Mucosa of descending colon (tissue), 3 donors: ENCODE results near the gene ENGASE. TPM values are rescaled to one million over a fixed set of nuclear protein-coding genes. Genes with fewer than 3 reads are reported as not detected.

Experiments
- ATAC-seq: fragments of 200-7000 bp; cut with Tn5 transposase; one replicate; pipeline ENCODE4 v1.9.1; 2020; ENCODE audit warnings: mild to moderate bottlenecking, moderate library complexity
- DNase-seq, 3 donors: peaks; one replicate each; pipeline ENCODE4 v3.0.0-alpha.2; 2020
- H3K36me3 ChIP-seq: fragments of 200-600 bp; one replicate; pipeline ENCODE4 v1.8.0; 2021; ENCODE audit warnings: low read depth, mild to moderate bottlenecking
- H3K4me1 ChIP-seq: fragments of 200-600 bp; one replicate; pipeline ENCODE4 v1.8.0; 2021; ENCODE audit warnings: low read depth, mild to moderate bottlenecking
- H3K4me3 ChIP-seq: fragments of 200-600 bp; one replicate; pipeline ENCODE4 v1.8.0; 2021; ENCODE audit warnings: mild to moderate bottlenecking
- H3K9me3 ChIP-seq: fragments of 200-600 bp; one replicate; pipeline ENCODE4 v1.8.0; 2021; ENCODE audit warnings: mild to moderate bottlenecking
- CTCF ChIP-seq: fragments of 200-600 bp; IDR thresholded peaks from one replicate; pipeline ENCODE4 v1.8.0; 2022; ENCODE audit warnings: antibody characterized with exemption, mild to moderate bottlenecking
- intact Hi-C, 2 donors: fragments of 100-400 bp; cut with DNase I in 1 of 2; cut with micrococcal nuclease in 1 of 2; formaldehyde crosslinking; loops; one replicate each; pipeline versions ENCODE4 v1.11.0 to v1.11.1; 2022; cut with DNase I, micrococcal nuclease
- total RNA-seq, 3 donors: library from RNA; stranded (reverse); fragmentation: NEBNext Ultra II Directional in 2 of 3; extraction: Animal tissue kit (Norgen Biotek cat#: 25700) in 2 of 3; gene quantifications; one replicate each; pipeline versions ENCODE4 v1.2.1 to v1.2.4, GENCODE V29; 2021 to 2023
- donor health status: DM: no; HTN: no; CAD: no; lungs with moderate emphysema.
- donor health status: DM: no; HTN: no; CAD: no.
- donor health status: DM: no; HTN: yes; CAD: no.

Gene ENGASE
- total RNA-seq, 3 donors from 2014 or later, result 89.6 to 160 (median 97.4) TPM

GRCh38 chr17:79120259-79120658, 45.6 kb downstream of the ENGASE start:
- H3K36me3 ChIP-seq, result no peaks in the 10 kb centered on the region
- no peak for TF ChIP-seq CTCF
- ATAC-seq (no peak), DNase-seq (no peak)
- intact Hi-C loops, result no loop called here
- H3K9me3 ChIP-seq, result no peaks in the 10 kb centered on the region
- peaks cover 4% of the 10 kb centered on the region for H3K4me1 ChIP-seq
- H3K4me3 ChIP-seq, result no peak overlapping the region

- Histone ChIP-seq H3K36me3 (no peaks in the 10 kb centered on the region), H3K4me3 (no peak overlapping the region), H3K9me3 (no peaks in the 10 kb centered on the region), H3K4me1 (no peaks in the 10 kb centered on the region)
- no peak for TF ChIP-seq CTCF
- intact Hi-C loops, result no loop called here
- DNase-seq (no peak), ATAC-seq (no peak)
Measured at GRCh38 chr17:79123988-79124387, 49.4 kb downstream of the ENGASE start.

GRCh38 chr17:79124513-79125209, 50.0 kb downstream of the ENGASE start:
- H3K4me1 ChIP-seq, result no peaks in the 10 kb centered on the region
- no peak for ATAC-seq
- intact Hi-C loops, result no loop called here
- no peak for DNase-seq
- no peak overlapping the region for H3K4me3 ChIP-seq
- no peak for TF ChIP-seq CTCF
- H3K9me3 ChIP-seq, result no peaks in the 10 kb centered on the region
- H3K36me3 ChIP-seq, result no peaks in the 10 kb centered on the region

- no peaks in the 10 kb centered on the region for H3K9me3 ChIP-seq
- no peaks in the 10 kb centered on the region for H3K4me1 ChIP-seq
- H3K36me3 ChIP-seq, result no peaks in the 10 kb centered on the region
- H3K4me3 ChIP-seq, result no peak overlapping the region
- intact Hi-C loops, result no loop called here
- no peak for DNase-seq
- TF ChIP-seq CTCF, result no peak
- ATAC-seq, result no peak
Measured at GRCh38 chr17:79125503-79125902, 50.9 kb downstream of the ENGASE start.

- DNase-seq (peak in 2 of 3 donors; percentile 29 to 40), ATAC-seq (peak; percentile 27)
- Histone ChIP-seq H3K9me3 (no peaks in the 10 kb centered on the region), H3K4me1 (no peaks in the 10 kb centered on the region), H3K4me3 (no peak overlapping the region), H3K36me3 (no peaks in the 10 kb centered on the region)
- TF ChIP-seq CTCF, result no peak
- intact Hi-C loops, result no loop called here
Measured at GRCh38 chr17:79126139-79126538, 51.5 kb downstream of the ENGASE start.
